IMR-90 (cell line): ENCODE data around the gene ARHGEF12. TPM values are rescaled to one million over a fixed set of nuclear protein-coding genes. Genes with fewer than 3 reads are reported as not detected.

ENCODE experiments used
- ATAC-seq: fragments of 200-7000 bp; cut with Tn5 transposase; 2 replicates; pipeline ENCODE4 v1.9.1; 2020; ENCODE audit warnings: low read depth, mild to moderate bottlenecking, moderate library complexity
- BruUV-seq: library from RNA; stranded (reverse); fragments of 400-500 nt; replicated peaks from 2 replicates; lab custom pipeline; 2021; lab: Mats Ljungman, UMichigan
- CTCF ChIA-PET: fragments of 300-600 bp; formaldehyde crosslinking; extraction: SDS; loops from one replicate; lab custom pipeline; 2021; ENCODE audit warnings: antibody characterized with exemption; lab: Yijun Ruan, JAX
- POLR2A ChIA-PET: fragments of 300-600 bp; sonication (Branson Sonifier 250); formaldehyde crosslinking; loops from one replicate; lab custom pipeline; 2022; ENCODE audit warnings: antibody characterized with exemption; ENCODE audit not compliant: unreplicated experiment; lab: Charles Lee
- DNase-seq: peaks from one replicate; pipeline ENCODE4 v3.0.0; 2013
- H2AFZ ChIP-seq: replicated peaks from 2 replicates; pipeline ENCODE3; 2013; ENCODE audit warnings: low read length, mild to moderate bottlenecking; ENCODE audit not compliant: poor library complexity
- H2AK5ac ChIP-seq: 2 replicates; pipeline ENCODE4 v1.6.1; 2013; ENCODE audit warnings: low read depth, low read length, inconsistent platforms
- H2AK9ac ChIP-seq: replicated peaks from 2 replicates; pipeline ENCODE3; 2013; ENCODE audit warnings: mild to moderate bottlenecking, low read depth, low read length, moderate library complexity; ENCODE audit not compliant: poor library complexity
- H2BK120ac ChIP-seq: 2 replicates; pipeline ENCODE4 v1.6.1; 2013; ENCODE audit warnings: low read depth, low read length, inconsistent platforms
- H2BK15ac ChIP-seq: 3 replicates; pipeline ENCODE4 v1.6.1; 2013; ENCODE audit warnings: low read depth, low read length, inconsistent platforms
- H2BK20ac ChIP-seq: 2 replicates; pipeline ENCODE4 v1.6.1; 2013; ENCODE audit warnings: low read depth, mild to moderate bottlenecking, inconsistent platforms, low read length, moderate library complexity
- H2BK5ac ChIP-seq: 2 replicates; pipeline ENCODE4 v1.6.1; 2013; ENCODE audit warnings: mild to moderate bottlenecking, low read depth, low read length, inconsistent platforms; ENCODE audit not compliant: poor library complexity, severe bottlenecking
- H3K14ac ChIP-seq: replicated peaks from 2 replicates; pipeline ENCODE4 v1.6.1; 2013; ENCODE audit warnings: low read depth, low read length, inconsistent platforms
- H3K18ac ChIP-seq: 2 replicates; pipeline ENCODE4 v1.6.1; 2013; ENCODE audit warnings: low read depth, low read length, control low read depth
- H3K23ac ChIP-seq: 2 replicates; pipeline ENCODE4 v1.6.1; 2013; ENCODE audit warnings: low read depth, low read length, inconsistent platforms
- H3K27ac ChIP-seq: 2 replicates; pipeline ENCODE4 v1.5.1; 2013; ENCODE audit warnings: mild to moderate bottlenecking, control low read depth, low read length; ENCODE audit not compliant: insufficient read depth
- H3K27me3 ChIP-seq: 2 replicates; pipeline ENCODE4 v1.6.1; 2013; ENCODE audit warnings: low read length; ENCODE audit not compliant: control insufficient read depth, insufficient read depth
- H3K36me3 ChIP-seq: 2 replicates; pipeline ENCODE4 v1.6.1; 2013; ENCODE audit warnings: low read length, mixed read lengths; ENCODE audit not compliant: control insufficient read depth, insufficient read depth
- H3K4ac ChIP-seq: 2 replicates; pipeline ENCODE4 v1.6.1; 2013; ENCODE audit warnings: low read depth, low read length, inconsistent platforms
- H3K4me1 ChIP-seq: 2 replicates; pipeline ENCODE4 v1.6.1; 2013; ENCODE audit warnings: low read length, mixed read lengths; ENCODE audit not compliant: control insufficient read depth, insufficient read depth
- H3K4me2 ChIP-seq: 2 replicates; pipeline ENCODE4 v1.6.1; 2013; ENCODE audit warnings: low read depth, mild to moderate bottlenecking, control low read depth, low read length, moderate library complexity
- H3K4me3 ChIP-seq: 2 replicates; pipeline ENCODE4 v1.5.1; 2013; ENCODE audit warnings: low read depth, mild to moderate bottlenecking, control low read depth, low read length, moderate library complexity; ENCODE audit not compliant: insufficient read depth
- H3K56ac ChIP-seq: 2 replicates; pipeline ENCODE4 v1.6.1; 2013; ENCODE audit warnings: low read length, inconsistent platforms; ENCODE audit not compliant: insufficient read depth; ENCODE audit errors: extremely low read depth
- H3K79me1 ChIP-seq, 2 experiments: 2 replicates each; pipeline ENCODE4 v1.6.1; 2013; ENCODE audit warnings: low read length in 2 of 2, inconsistent platforms in 1 of 2, low read depth in 1 of 2
- H3K9ac ChIP-seq: 2 replicates; pipeline ENCODE4 v1.6.1; 2013; ENCODE audit warnings: low read depth, low read length, control low read depth
- H3K9me1 ChIP-seq: 2 replicates; pipeline ENCODE4 v1.6.1; 2013; ENCODE audit warnings: low read length, inconsistent platforms; ENCODE audit not compliant: insufficient read depth
- H3K9me3 ChIP-seq: 2 replicates; pipeline ENCODE4 v1.6.1; 2013; ENCODE audit warnings: low read length; ENCODE audit not compliant: control insufficient read depth, insufficient read depth
- H4K20me1 ChIP-seq: 2 replicates; pipeline ENCODE4 v1.6.1; 2013; ENCODE audit warnings: low read length, inconsistent platforms; ENCODE audit not compliant: insufficient read depth
- H4K5ac ChIP-seq: 2 replicates; pipeline ENCODE4 v1.6.1; 2013; ENCODE audit warnings: mild to moderate bottlenecking, low read depth, low read length, control low read depth
- H4K8ac ChIP-seq, 2 experiments: 2 replicates each; pipeline ENCODE4 v1.6.1; 2013; ENCODE audit warnings: low read depth in 2 of 2, low read length in 2 of 2, control low read depth in 1 of 2, inconsistent platforms in 1 of 2
- H4K91ac ChIP-seq: 2 replicates; pipeline ENCODE4 v1.6.1; 2013; ENCODE audit warnings: low read depth, low read length, inconsistent platforms; ENCODE audit not compliant: insufficient read depth
- BHLHE40 ChIP-seq: fragments of 150-350 bp; IDR thresholded peaks from 2 replicates; pipeline ENCODE4 v1.6.1; 2016; ENCODE audit warnings: mild to moderate bottlenecking, low read depth, low read length
- CEBPB ChIP-seq: IDR thresholded peaks from 2 replicates; pipeline ENCODE4 v1.6.1; 2012; ENCODE audit warnings: low read depth, low read length, improper control_type of control experiment
- CHD1 ChIP-seq: IDR thresholded peaks from 2 replicates; pipeline ENCODE4 v1.6.1; 2012; ENCODE audit warnings: low read depth, low read length, improper control_type of control experiment
- ELK1 ChIP-seq: fragments of 150-350 bp; IDR thresholded peaks from 2 replicates; pipeline ENCODE4 v1.6.1; 2016; ENCODE audit warnings: low read depth, mild to moderate bottlenecking, low read length, moderate library complexity, borderline replicate concordance
- FOS ChIP-seq: fragments of 150-350 bp; IDR thresholded peaks from 2 replicates; pipeline ENCODE4 v1.6.1; 2016; ENCODE audit warnings: low read depth, low read length
- MAFK ChIP-seq: IDR thresholded peaks from 2 replicates; pipeline ENCODE4 v1.6.1; 2012; ENCODE audit warnings: low read depth, low read length, improper control_type of control experiment
- MAZ ChIP-seq: IDR thresholded peaks from 2 replicates; pipeline ENCODE4 v1.6.1; 2012; ENCODE audit warnings: low read depth, mild to moderate bottlenecking, low read length, improper control_type of control experiment, moderate library complexity, borderline replicate concordance
- MXI1 ChIP-seq: IDR thresholded peaks from 2 replicates; pipeline ENCODE4 v1.6.1; 2012; ENCODE audit warnings: low read depth, mild to moderate bottlenecking, low read length, moderate library complexity, borderline replicate concordance
- NFE2L2 ChIP-seq: fragments of 150-350 bp; IDR thresholded peaks from 2 replicates; pipeline ENCODE4 v1.6.1; 2016; ENCODE audit warnings: low read depth, mild to moderate bottlenecking, low read length
- POLR2A ChIP-seq: IDR thresholded peaks from 2 replicates; pipeline ENCODE4 v1.6.1; 2012; ENCODE audit warnings: mild to moderate bottlenecking, low read depth, low read length
- RAD21 ChIP-seq: IDR thresholded peaks from 2 replicates; pipeline ENCODE4 v1.6.1; 2012; ENCODE audit warnings: low read length, improper control_type of control experiment
- RCOR1 ChIP-seq: IDR thresholded peaks from 2 replicates; pipeline ENCODE4 v1.6.1; 2012; ENCODE audit warnings: mild to moderate bottlenecking, low read length, improper control_type of control experiment; ENCODE audit not compliant: insufficient replicate concordance
- RFX5 ChIP-seq: IDR thresholded peaks from 2 replicates; pipeline ENCODE4 v1.8.0; 2012; ENCODE audit warnings: low read depth, mild to moderate bottlenecking, low read length, moderate library complexity
- SMC3 ChIP-seq: fragments of 150-350 bp; IDR thresholded peaks from 2 replicates; pipeline ENCODE4 v1.6.1; 2016; ENCODE audit warnings: low read depth, mild to moderate bottlenecking, antibody characterized with exemption, low read length, moderate library complexity
- WGBS, 2 experiments: methylation state at CpG; one replicate each; pipeline versions ENCODE4 v1.1.5 to v1.1.7; 2013; ENCODE audit warnings: missing lambda C conversion rate in 2 of 2; ENCODE audit not compliant: insufficient read length in 1 of 2; ENCODE audit errors: extremely low coverage in 2 of 2; 5-methylcytosine and 5-hydroxymethylcytosine counted together
- dilution Hi-C: fragments of 300-500 bp; cut with HindIII; formaldehyde crosslinking; loops from one replicate; pipeline ENCODE4 v1.14.3; 2018; ENCODE audit warnings: low sequenced_read_pairs; ENCODE audit not compliant: unreplicated experiment
- in situ Hi-C: fragments of 300-500 bp; cut with MboI; formaldehyde crosslinking; loops from 3 replicates; pipeline ENCODE4 v1.14.3; 2019; ENCODE audit warnings: low sequenced_read_pairs, inconsistent platforms, mixed read lengths
- intact Hi-C: fragments of 100-400 bp; cut with micrococcal nuclease; formaldehyde crosslinking; loops from 2 replicates; pipeline ENCODE4 v1.10.0; 2022
- polyA plus RNA-seq, 3 experiments: library from polyadenylated mRNA; depleted of rRNA; stranded (reverse); fragments of >200 nt; gene quantifications; 2 replicates each; pipeline ENCODE4 v1.2.3, GENCODE V29; 2012; ENCODE audit warnings: low replicate concordance in 1 of 3
- total RNA-seq: library from RNA; depleted of rRNA; stranded (reverse); fragments of >200 nt; gene quantifications from 2 replicates; pipeline ENCODE4 v1.2.3, GENCODE V29; 2012
- TF ChIP-seq, protein P1 (sequence below): fragments of 150-350 bp; IDR thresholded peaks from 2 replicates; pipeline ENCODE4 v1.6.1; 2017; ENCODE audit warnings: mild to moderate bottlenecking, antibody characterized with exemption, low read length, low read depth
- TF ChIP-seq, protein P2 (sequence below): conservative IDR thresholded peaks from 2 replicates; pipeline ENCODE4 v1.5.1; 2012; ENCODE audit warnings: mild to moderate bottlenecking, low read depth, low read length, improper control_type of control experiment

ARHGEF12 gene
- total and polyA plus RNA-seq, 2 of the 4 experiments (the other 2 are of a cell fraction): 25.5 to 115 TPM

- no peak overlapping the region for H2BK15ac ChIP-seq
- WGBS, 2 experiments: 100% methylated on average over 1 of the region's 13 CpGs; no CpG with 5 or more reads in 1 of the 2 experiments
- ChIA-PET POLR2A (no interaction called here), CTCF (interaction anchor here (1.0 kb wide), 1 partner anchor 149 kb away, joined by 4 read pairs; no protein-coding TSS in a partner anchor)
- no peak overlapping the region for H3K14ac ChIP-seq
- H3K9me3 ChIP-seq: no peaks in the 10 kb centered on the region
- no peak overlapping the region for H3K23ac ChIP-seq
- H2AFZ ChIP-seq: no peak overlapping the region
- peaks cover 4% of the 10 kb centered on the region; the same call in 1 of the 2 replicates for H3K9me1 ChIP-seq
- no peak overlapping the region for H3K4me2 ChIP-seq
- H3K36me3 ChIP-seq: no peaks in the 10 kb centered on the region
- DNase-seq (no peak), ATAC-seq (no peak)
- no peak overlapping the region for H2AK5ac ChIP-seq
- H3K79me1 ChIP-seq: no peaks in the 10 kb centered on the region
- H3K56ac ChIP-seq: no peak overlapping the region
- H3K4ac ChIP-seq: no peak overlapping the region
- H2AK9ac ChIP-seq: no peak overlapping the region
- no peak overlapping the region for H3K27ac ChIP-seq
- no peak overlapping the region for H2BK20ac ChIP-seq
- H3K9ac ChIP-seq: no peak overlapping the region
- H3K4me1 ChIP-seq: peaks cover 9% of the 10 kb centered on the region
- no peak overlapping the region for H2BK5ac ChIP-seq
- no peak for TF ChIP-seq MAZ
- no peak for TF ChIP-seq RAD21
- TF ChIP-seq CHD1: no peak
- TF ChIP-seq, protein P1, sequence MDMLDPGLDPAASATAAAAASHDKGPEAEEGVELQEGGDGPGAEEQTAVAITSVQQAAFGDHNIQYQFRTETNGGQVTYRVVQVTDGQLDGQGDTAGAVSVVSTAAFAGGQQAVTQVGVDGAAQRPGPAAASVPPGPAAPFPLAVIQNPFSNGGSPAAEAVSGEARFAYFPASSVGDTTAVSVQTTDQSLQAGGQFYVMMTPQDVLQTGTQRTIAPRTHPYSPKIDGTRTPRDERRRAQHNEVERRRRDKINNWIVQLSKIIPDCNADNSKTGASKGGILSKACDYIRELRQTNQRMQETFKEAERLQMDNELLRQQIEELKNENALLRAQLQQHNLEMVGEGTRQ: no peak; the same call in 1 of the 2 replicates
- TF ChIP-seq RFX5: no peak
- no peak for TF ChIP-seq POLR2A
- TF ChIP-seq RCOR1: no peak
- no peak for TF ChIP-seq FOS
- TF ChIP-seq NFE2L2: no peak
- TF ChIP-seq ELK1: no peak
- no peak for TF ChIP-seq SMC3
- TF ChIP-seq CEBPB: no peak
- no peak for TF ChIP-seq MXI1
- no peak for TF ChIP-seq MAFK
- TF ChIP-seq, protein P2, sequence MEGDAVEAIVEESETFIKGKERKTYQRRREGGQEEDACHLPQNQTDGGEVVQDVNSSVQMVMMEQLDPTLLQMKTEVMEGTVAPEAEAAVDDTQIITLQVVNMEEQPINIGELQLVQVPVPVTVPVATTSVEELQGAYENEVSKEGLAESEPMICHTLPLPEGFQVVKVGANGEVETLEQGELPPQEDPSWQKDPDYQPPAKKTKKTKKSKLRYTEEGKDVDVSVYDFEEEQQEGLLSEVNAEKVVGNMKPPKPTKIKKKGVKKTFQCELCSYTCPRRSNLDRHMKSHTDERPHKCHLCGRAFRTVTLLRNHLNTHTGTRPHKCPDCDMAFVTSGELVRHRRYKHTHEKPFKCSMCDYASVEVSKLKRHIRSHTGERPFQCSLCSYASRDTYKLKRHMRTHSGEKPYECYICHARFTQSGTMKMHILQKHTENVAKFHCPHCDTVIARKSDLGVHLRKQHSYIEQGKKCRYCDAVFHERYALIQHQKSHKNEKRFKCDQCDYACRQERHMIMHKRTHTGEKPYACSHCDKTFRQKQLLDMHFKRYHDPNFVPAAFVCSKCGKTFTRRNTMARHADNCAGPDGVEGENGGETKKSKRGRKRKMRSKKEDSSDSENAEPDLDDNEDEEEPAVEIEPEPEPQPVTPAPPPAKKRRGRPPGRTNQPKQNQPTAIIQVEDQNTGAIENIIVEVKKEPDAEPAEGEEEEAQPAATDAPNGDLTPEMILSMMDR: no peak
- TF ChIP-seq BHLHE40: no peak
- no peak overlapping the region for H2BK120ac ChIP-seq
- no peak overlapping the region for H4K8ac ChIP-seq
- in situ Hi-C loops: no loop called here
- dilution Hi-C loops: no loop called here
- BruUV-seq: no TSS peak
- H4K5ac ChIP-seq: no peak overlapping the region
- no peak overlapping the region for H4K91ac ChIP-seq
- H3K18ac ChIP-seq: no peak overlapping the region
- H3K4me3 ChIP-seq: no peak overlapping the region
- intact Hi-C loops: no loop called here
- no peaks in the 10 kb centered on the region for H3K27me3 ChIP-seq
- H4K20me1 ChIP-seq: no peaks in the 10 kb centered on the region
Measured at GRCh38 chr11:120536091-120536796, 200.0 kb downstream of the ARHGEF12 start.
